ENCODE measurements around the gene USB1.

- TF ChIP-seq YY1 (tag by site-specific recombination; IDR thresholded peaks at IDR 0.05), result no peak
- no peak for TF ChIP-seq REPIN1 (tag by site-specific recombination; IDR thresholded peaks at IDR 0.05; ENCODE audit: low read depth)
- TF ChIP-seq ZSCAN23 (tag by site-specific recombination; IDR thresholded peaks at IDR 0.05), result no peak
- no peak for TF ChIP-seq SCRT1 (tag by site-specific recombination; IDR thresholded peaks at IDR 0.05; ENCODE audit: borderline replicate concordance)
- TF ChIP-seq ZFP69B (tag by site-specific recombination; IDR thresholded peaks at IDR 0.05), result no peak
- no peak for TF ChIP-seq ZSCAN4 (tag by site-specific recombination; IDR thresholded peaks at IDR 0.05)
- no peak for TF ChIP-seq ZNF274 (IDR thresholded peaks at IDR 0.05; ENCODE audit: low read length)
- no peak for TF ChIP-seq ZNF274 (tag by site-specific recombination; IDR thresholded peaks at IDR 0.05; ENCODE audit: borderline replicate concordance)
These were observed 15.7 kb downstream of the USB1 start for GRCh38 chr16:58016840-58017446.

All from HEK293 (cell line).